Hair follicle dermal papilla cell (primary cell): ENCODE data around the gene TSKS. TPM values are rescaled to one million over a fixed set of nuclear protein-coding genes. Genes with fewer than 3 reads are reported as not detected.

ENCODE experiments used
- small RNA-seq: library from RNA; depleted of rRNA; stranded (forward); fragments of <200 nt; gene quantifications from one replicate; pipeline ENCODE3, GENCODE V24; 2012
- total RNA-seq: library from RNA; depleted of rRNA; stranded (reverse); fragments of >200 nt; gene quantifications from 2 replicates; pipeline ENCODE4 v1.2.3, GENCODE V29; 2012

Gene TSKS
- not detected in 2 replicates for total RNA-seq

GRCh38 chr19:49763230-49763629 lies at the start of gene TSKS:
TSKS (minus strand) TSS chr19:49763306; CDS start chr19:49763247, 59 bp downstream.

GRCh38 chr19:49766930-49767299 lies 3.8 kb upstream of the TSKS start, which contains the start of gene AP2A1:
AP2A1 (plus strand) TSS chr19:49767001; CDS start chr19:49767134, 133 bp downstream.

GRCh38 chr19:49690656-49691242 lies 72.4 kb downstream of the TSKS start, which contains the start of gene CPT1C:
CPT1C (plus strand) TSS chr19:49691116; CDS start chr19:49692253, 1,137 bp downstream.

Small RNA genes lying within 50 kb of the gene (small RNA-seq; reads per million reads assigned to genes)
- not detected for gene MIR6799
- gene RNU6-841P: 0.22 reads per million

Other genes with a start within 250 kb of the TSKS start
- 155 and 167 TPM in 2 replicates for gene RCN3, start 235.3 kb downstream of the TSKS start, total RNA-seq
- 46.8 and 50.1 TPM in 2 replicates for gene NOSIP, start 182.8 kb downstream of the TSKS start, total RNA-seq
- gene PRRG2, start 182.0 kb downstream of the TSKS start, total RNA-seq: 2.2 TPM in 1 of 2 replicates, not detected in the other
- gene PRR12, start 172.1 kb downstream of the TSKS start, total RNA-seq: 3.9 and 4.4 TPM in 2 replicates
- gene RRAS, start 123.2 kb downstream of the TSKS start, total RNA-seq: 36.7 and 55.3 TPM in 2 replicates
- 21.7 and 23.8 TPM in 2 replicates for gene SCAF1, start 121.1 kb downstream of the TSKS start, total RNA-seq
- gene IRF3, start 97.4 kb downstream of the TSKS start, total RNA-seq: 32.3 and 32.8 TPM in 2 replicates
- 2.9 and 8.1 TPM in 2 replicates for gene BCL2L12, start 97.4 kb downstream of the TSKS start, total RNA-seq
- 186 and 192 TPM in 2 replicates for gene PRMT1, start 86.0 kb downstream of the TSKS start, total RNA-seq
- 0.36 and 1.1 TPM in 2 replicates for gene ADM5, start 73.7 kb downstream of the TSKS start, total RNA-seq
- gene CPT1C, start 72.2 kb downstream of the TSKS start, total RNA-seq: 18.2 and 20.4 TPM in 2 replicates
- 112 and 115 TPM in 2 replicates for gene AP2A1, start 3.7 kb upstream of the TSKS start, total RNA-seq
- gene FUZ, start 50.0 kb upstream of the TSKS start, total RNA-seq: 21.3 and 22.1 TPM in 2 replicates
- gene MED25, start 55.0 kb upstream of the TSKS start, total RNA-seq: 24.2 and 25.6 TPM in 2 replicates
- gene PTOV1, start 87.9 kb upstream of the TSKS start, total RNA-seq: 51.1 and 56.5 TPM in 2 replicates
- gene PNKP, start 104.3 kb upstream of the TSKS start, total RNA-seq: 50.0 and 52.1 TPM in 2 replicates
- 18.2 and 19.7 TPM in 2 replicates for gene AKT1S1, start 114.0 kb upstream of the TSKS start, total RNA-seq
- 30.2 and 33.3 TPM in 2 replicates for gene TBC1D17, start 114.4 kb upstream of the TSKS start, total RNA-seq
- gene IL4I1, start 133.6 kb upstream of the TSKS start, total RNA-seq: 0.24 and 1.1 TPM in 2 replicates
- gene ATF5, start 165.9 kb upstream of the TSKS start, total RNA-seq: 8.1 and 9.2 TPM in 2 replicates
- gene NUP62, start 166.2 kb upstream of the TSKS start, total RNA-seq: 41.3 and 42.2 TPM in 2 replicates
- not detected in 2 replicates for gene SIGLEC11, start 197.9 kb upstream of the TSKS start, total RNA-seq